ENCODE data around the gene SLC25A1.
A peak's percentile ranks its signal among the peaks of the same experiment; 100 is the strongest.

SLC25A1 gene

GRCh38 chr22:19134176-19134831 is 44.2 kb downstream of the SLC25A1 start:
- Mint-ChIP-seq H3K27ac (no peak overlapping the region), H3K9me3 (no peaks in the 10 kb centered on the region), H3K27me3 (no peaks in the 10 kb centered on the region), H3K36me3 (ENCODE audit: low read depth) (peaks cover 78% of the 10 kb centered on the region), H3K4me1 (ENCODE audit: low read depth) (no peaks in the 10 kb centered on the region), H3K4me3 (no peak overlapping the region)
- DNase-seq = no peak

GRCh38 chr22:19133561-19133960 is 45.0 kb downstream of the SLC25A1 start:
- no peak for DNase-seq
- Mint-ChIP-seq H3K36me3 (ENCODE audit: low read depth) (peaks cover 71% of the 10 kb centered on the region), H3K4me1 (ENCODE audit: low read depth) (no peaks in the 10 kb centered on the region), H3K9me3 (no peaks in the 10 kb centered on the region), H3K4me3 (no peak overlapping the region), H3K27ac (no peak overlapping the region), H3K27me3 (no peaks in the 10 kb centered on the region)

- Mint-ChIP-seq H3K4me1 (ENCODE audit: low read depth) (no peaks in the 10 kb centered on the region), H3K4me3 (no peak overlapping the region), H3K27ac (no peak overlapping the region), H3K27me3 (no peaks in the 10 kb centered on the region), H3K9me3 (no peaks in the 10 kb centered on the region), H3K36me3 (ENCODE audit: low read depth) (peaks cover 65% of the 10 kb centered on the region)
- DNase-seq = no peak
Observed at GRCh38 chr22:19132693-19133400, 45.7 kb downstream of the SLC25A1 start.

- Mint-ChIP-seq H3K27me3 (no peaks in the 10 kb centered on the region), H3K36me3 (ENCODE audit: low read depth) (peaks cover 58% of the 10 kb centered on the region), H3K9me3 (no peaks in the 10 kb centered on the region), H3K27ac (no peak overlapping the region), H3K4me1 (ENCODE audit: low read depth) (no peaks in the 10 kb centered on the region), H3K4me3 (no peak overlapping the region)
- no peak for DNase-seq
Observed at GRCh38 chr22:19132153-19132552, 46.4 kb downstream of the SLC25A1 start.

- Mint-ChIP-seq H3K9me3 (no peaks in the 10 kb centered on the region), H3K36me3 (ENCODE audit: low read depth) (peaks cover 53% of the 10 kb centered on the region), H3K27ac (no peak overlapping the region), H3K4me1 (ENCODE audit: low read depth) (no peaks in the 10 kb centered on the region), H3K4me3 (no peak overlapping the region), H3K27me3 (no peaks in the 10 kb centered on the region)
- no peak for DNase-seq
Observed at GRCh38 chr22:19131685-19132015, 46.9 kb downstream of the SLC25A1 start.

- H3K4me3 Mint-ChIP-seq = no peak within 1 kb of the TSS
- no peaks in the 10 kb centered on the region for H3K27me3 Mint-ChIP-seq
- DNase-seq = no peak
- peaks cover 48% of the 10 kb centered on the region for H3K36me3 Mint-ChIP-seq (ENCODE audit: low read depth)
- H3K9me3 Mint-ChIP-seq = no peaks in the 10 kb centered on the region
- H3K27ac Mint-ChIP-seq = no peak within 1 kb of the TSS
- no peaks in the 10 kb centered on the region for H3K4me1 Mint-ChIP-seq (ENCODE audit: low read depth)
Observed at GRCh38 chr22:19130959-19131684, 47.4 kb downstream of the SLC25A1 start, which contains the start of gene TSSK2. TSSK2 (plus strand) TSS chr22:19131308; CDS start chr22:19131400, 92 bp downstream.

- Mint-ChIP-seq H3K27me3 (no peaks in the 10 kb centered on the region), H3K27ac (no peak overlapping the region), H3K9me3 (no peaks in the 10 kb centered on the region), H3K4me1 (ENCODE audit: low read depth) (no peaks in the 10 kb centered on the region), H3K36me3 (ENCODE audit: low read depth) (peaks cover 39% of the 10 kb centered on the region), H3K4me3 (no peak overlapping the region)
- no peak for DNase-seq
Observed at GRCh38 chr22:19129871-19130270, 48.7 kb downstream of the SLC25A1 start.

- H3K27ac Mint-ChIP-seq = peak overlapping the region; percentile 18
- peaks cover 32% of the 10 kb centered on the region for H3K36me3 Mint-ChIP-seq (ENCODE audit: low read depth)
- no peaks in the 10 kb centered on the region for H3K4me1 Mint-ChIP-seq (ENCODE audit: low read depth)
- no peak overlapping the region for H3K4me3 Mint-ChIP-seq
- no peaks in the 10 kb centered on the region for H3K9me3 Mint-ChIP-seq
- H3K27me3 Mint-ChIP-seq = no peaks in the 10 kb centered on the region
- DNase-seq = no peak
Observed at GRCh38 chr22:19128946-19129727, 49.4 kb downstream of the SLC25A1 start.

- peaks cover 21% of the 10 kb centered on the region for H3K36me3 Mint-ChIP-seq (ENCODE audit: low read depth)
- H3K27me3 Mint-ChIP-seq = no peaks in the 10 kb centered on the region
- no peak overlapping the region for H3K27ac Mint-ChIP-seq
Observed at GRCh38 chr22:19128009-19128401, 50.5 kb downstream of the SLC25A1 start.

GRCh38 chr22:19127329-19128008 is 51.1 kb downstream of the SLC25A1 start:
- H3K27me3 Mint-ChIP-seq = no peaks in the 10 kb centered on the region
- no peak overlapping the region for H3K27ac Mint-ChIP-seq
- no peaks in the 10 kb centered on the region for H3K9me3 Mint-ChIP-seq
- H3K36me3 Mint-ChIP-seq (ENCODE audit: low read depth) = peaks cover 16% of the 10 kb centered on the region
- H3K4me1 Mint-ChIP-seq (ENCODE audit: low read depth) = peaks cover 9% of the 10 kb centered on the region
- DNase-seq = no peak
- no peak overlapping the region for H3K4me3 Mint-ChIP-seq

More at GRCh38 chr22:19128009-19128401, 50.5 kb downstream of the SLC25A1 start:
- H3K4me1 Mint-ChIP-seq (ENCODE audit: low read depth) = peaks cover 3% of the 10 kb centered on the region
- H3K4me3 Mint-ChIP-seq = no peak overlapping the region
- DNase-seq = no peak
- H3K9me3 Mint-ChIP-seq = no peaks in the 10 kb centered on the region

GRCh38 chr22:19126309-19127273 is 51.9 kb downstream of the SLC25A1 start:
- Mint-ChIP-seq H3K36me3 (ENCODE audit: low read depth) (peaks cover 7% of the 10 kb centered on the region), H3K27ac (no peak overlapping the region), H3K27me3 (no peaks in the 10 kb centered on the region), H3K4me3 (no peak overlapping the region), H3K9me3 (no peaks in the 10 kb centered on the region), H3K4me1 (ENCODE audit: low read depth) (peaks cover 9% of the 10 kb centered on the region)
- DNase-seq = no peak
